H1 (cell line): Measurements from ENCODE around the gene ACSL4. TPM values are rescaled to one million over a fixed set of nuclear protein-coding genes. Genes with fewer than 3 reads are reported as not detected.

Experiments used
- CTCF ChIA-PET: fragments of 300-600 bp; sonication (Branson Sonifier 250); formaldehyde crosslinking; loops from one replicate; lab custom pipeline; 2021; ENCODE audit not compliant: partially characterized antibody; lab: Charles Lee
- POLR2A ChIA-PET: fragments of 300-600 bp; sonication (Branson Sonifier 250); formaldehyde crosslinking; loops from one replicate; lab custom pipeline; 2021; ENCODE audit warnings: inconsistent platforms; ENCODE audit not compliant: partially characterized antibody; lab: Charles Lee
- DNase-seq, 2 experiments: peaks; one replicate each; pipeline versions ENCODE4 v3.0.0 to v3.0.0-alpha.2; 2010 to 2022; ENCODE audit warnings: low spot score in 2 of 2, low read depth in 1 of 2, mixed read lengths in 1 of 2
- FAIRE-seq: peaks from 2 replicates; lab custom pipeline; 2011; peaks lifted over from hg19 to GRCh38; lab: Jason Lieb, UNC
- H2AFZ ChIP-seq: 2 replicates; pipeline ENCODE4 v1.8.1; 2012; ENCODE audit warnings: low read length, inconsistent platforms
- H2AK5ac ChIP-seq: 2 replicates; pipeline ENCODE4 v1.6.1; 2013; ENCODE audit warnings: low read depth, low read length
- H2BK120ac ChIP-seq: replicated peaks from 2 replicates; pipeline ENCODE3; 2013; ENCODE audit warnings: low read depth, low read length, inconsistent platforms
- H2BK12ac ChIP-seq: 2 replicates; pipeline ENCODE4 v1.6.1; 2013; ENCODE audit warnings: low read depth, low read length
- H2BK15ac ChIP-seq: 2 replicates; pipeline ENCODE4 v1.6.1; 2013; ENCODE audit warnings: low read length
- H2BK20ac ChIP-seq: 2 replicates; pipeline ENCODE4 v1.6.1; 2013; ENCODE audit warnings: low read length
- H2BK5ac ChIP-seq: 2 replicates; pipeline ENCODE4 v1.6.1; 2013; ENCODE audit warnings: low read depth, low read length
- H3K14ac ChIP-seq: 2 replicates; pipeline ENCODE4 v1.6.1; 2013; ENCODE audit warnings: inconsistent platforms; ENCODE audit not compliant: insufficient read length
- H3K18ac ChIP-seq: 2 replicates; pipeline ENCODE4 v1.6.1; 2013; ENCODE audit warnings: low read length; ENCODE audit errors: extremely low read depth
- H3K23ac ChIP-seq: 2 replicates; pipeline ENCODE4 v1.6.1; 2013; ENCODE audit warnings: inconsistent platforms; ENCODE audit not compliant: insufficient read length
- H3K23me2 ChIP-seq: 2 replicates; pipeline ENCODE4 v1.6.1; 2013; ENCODE audit warnings: low read depth, low read length
- H3K27ac ChIP-seq: 2 replicates; pipeline ENCODE4 v1.6.1; 2011; ENCODE audit warnings: low read depth, low read length, inconsistent platforms
- H3K27me3 ChIP-seq, 4 experiments: replicated peaks in 1 of 4; 1 replicate in 1 of 4; 2 replicates in 3 of 4; pipeline versions ENCODE4 v1.6.1 to v1.8.1; 2011 to 2013; ENCODE audit warnings: low read length in 3 of 4, mild to moderate bottlenecking in 3 of 4, inconsistent platforms in 2 of 4, mixed read lengths in 2 of 4, moderate library complexity in 1 of 4; ENCODE audit not compliant: control insufficient read depth in 3 of 4, insufficient read depth in 3 of 4; ENCODE audit errors: extremely low read depth in 1 of 4
- H3K36me3 ChIP-seq, 4 experiments: 2 replicates each; pipeline versions ENCODE4 v1.6.1 to v1.8.1; 2011 to 2013; ENCODE audit warnings: mild to moderate bottlenecking in 4 of 4, low read length in 3 of 4, moderate library complexity in 2 of 4, control low read depth in 1 of 4, inconsistent platforms in 1 of 4; ENCODE audit not compliant: insufficient read depth in 4 of 4, control insufficient read depth in 2 of 4
- H3K4ac ChIP-seq: replicated peaks from 2 replicates; pipeline ENCODE3; 2013; ENCODE audit warnings: low read length, low read depth, mixed read lengths, inconsistent platforms; ENCODE audit not compliant: insufficient read length
- H3K4me1 ChIP-seq, 4 experiments: replicated peaks in 1 of 4; 1 replicate in 1 of 4; 2 replicates in 3 of 4; pipeline versions ENCODE4 v1.6.1 to v1.8.1; 2011 to 2013; ENCODE audit warnings: low read length in 3 of 4, inconsistent platforms in 2 of 4, mixed read lengths in 1 of 4; ENCODE audit not compliant: insufficient read depth in 4 of 4, control insufficient read depth in 3 of 4
- H3K4me2 ChIP-seq, 2 experiments: 2 replicates each; pipeline versions ENCODE4 v1.6.1 to v1.8.1; 2011 to 2013; ENCODE audit warnings: low read depth in 2 of 2, low read length in 2 of 2, control low read depth in 1 of 2, inconsistent platforms in 1 of 2, mild to moderate bottlenecking in 1 of 2; ENCODE audit not compliant: insufficient read depth in 1 of 2
- H3K4me3 ChIP-seq, 4 experiments: fragments of 200-600, 300-600 bp in 1 of 4; sonication (generic), shearing (Covaris generic), sonication (Bioruptor Twin) in 1 of 4; 2 replicates each; pipeline versions ENCODE4 v1.5.1 to v1.8.1; 2011 to 2016; ENCODE audit warnings: low read length in 4 of 4, low read depth in 3 of 4, control low read depth in 2 of 4, inconsistent platforms in 2 of 4, mild to moderate bottlenecking in 2 of 4, mixed read lengths in 1 of 4, moderate library complexity in 1 of 4; ENCODE audit not compliant: insufficient read depth in 2 of 4; ENCODE audit errors: extremely low read depth in 1 of 4
- H3K56ac ChIP-seq: replicated peaks from 2 replicates; pipeline ENCODE3; 2013; ENCODE audit warnings: low read depth, mild to moderate bottlenecking, mixed read lengths, low read length, inconsistent platforms; ENCODE audit not compliant: insufficient read length
- H3K79me1 ChIP-seq: 2 replicates; pipeline ENCODE4 v1.6.1; 2013; ENCODE audit warnings: low read depth, low read length, control low read depth
- H3K79me2 ChIP-seq, 2 experiments: 2 replicates each; pipeline versions ENCODE4 v1.6.1 to v1.8.1; 2012 to 2013; ENCODE audit warnings: low read length in 2 of 2, mild to moderate bottlenecking in 2 of 2, inconsistent platforms in 1 of 2; ENCODE audit not compliant: insufficient read depth in 2 of 2, control insufficient read depth in 1 of 2
- H3K9ac ChIP-seq, 4 experiments: replicated peaks in 1 of 4; 1 replicate in 1 of 4; 2 replicates in 3 of 4; pipeline versions ENCODE4 v1.6.1 to v1.8.1; 2011 to 2013; ENCODE audit warnings: low read depth in 3 of 4, low read length in 3 of 4, control low read depth in 2 of 4, mild to moderate bottlenecking in 2 of 4, moderate library complexity in 2 of 4, inconsistent platforms in 1 of 4; ENCODE audit errors: extremely low read depth in 1 of 4
- H3K9me3 ChIP-seq, 2 experiments: 2 replicates each; pipeline versions ENCODE4 v1.6.1 to v1.8.1; 2012 to 2013; ENCODE audit warnings: mild to moderate bottlenecking in 2 of 2, moderate library complexity in 2 of 2, control low read depth in 1 of 2, inconsistent platforms in 1 of 2, low read depth in 1 of 2, low read length in 1 of 2, mixed read lengths in 1 of 2; ENCODE audit not compliant: insufficient read depth in 2 of 2
- H4K20me1 ChIP-seq, 2 experiments: replicated peaks in 1 of 2; 2 replicates each; pipeline versions ENCODE3 to v1.8.1; 2011 to 2013; ENCODE audit warnings: inconsistent platforms in 2 of 2, low read length in 2 of 2, mild to moderate bottlenecking in 1 of 2; ENCODE audit not compliant: insufficient read depth in 2 of 2, control insufficient read depth in 1 of 2
- H4K5ac ChIP-seq: 2 replicates; pipeline ENCODE4 v1.6.1; 2013; ENCODE audit warnings: low read length, low read depth, mixed read lengths, inconsistent platforms; ENCODE audit not compliant: insufficient read length
- H4K8ac ChIP-seq: 2 replicates; pipeline ENCODE4 v1.8.0; 2013; ENCODE audit warnings: mild to moderate bottlenecking, moderate library complexity, low read length, inconsistent platforms; ENCODE audit not compliant: insufficient read depth; ENCODE audit errors: extremely low read depth
- H4K91ac ChIP-seq: replicated peaks from 2 replicates; pipeline ENCODE3; 2013; ENCODE audit warnings: low read length, mixed read lengths, inconsistent platforms; ENCODE audit not compliant: insufficient read length
- POLR2AphosphoS5 ChIP-seq: IDR thresholded peaks from 2 replicates; pipeline ENCODE4 v1.6.1; 2011; ENCODE audit warnings: low read depth, low read length
- SP4 ChIP-seq: IDR thresholded peaks from 2 replicates; pipeline ENCODE4 v1.6.1; 2012; ENCODE audit warnings: low read length, inconsistent platforms
- WGBS, 2 experiments: shearing (Covaris generic) in 1 of 2; methylation state at CpG; one replicate each; pipeline versions ENCODE4 v1.1.6 to v1.1.7; 2013 to 2015; ENCODE audit warnings: low lambda C conversion rate in 2 of 2, mixed read lengths in 2 of 2, inconsistent platforms in 1 of 2, low coverage in 1 of 2, missing lambda C conversion rate in 1 of 2; ENCODE audit not compliant: insufficient replicate concordance in 2 of 2, insufficient coverage in 1 of 2, insufficient read length in 1 of 2; ENCODE audit errors: extremely low coverage in 1 of 2, missing lambda C conversion rate in 1 of 2; 5-methylcytosine and 5-hydroxymethylcytosine counted together
- polyA plus RNA-seq, 7 experiments: library from polyadenylated mRNA; depleted of rRNA in 3 of 7; stranded (reverse) in 5 of 7; unstranded in 2 of 7; fragments of >200 nt in 5 of 7; fragments of 200-250 nt in 2 of 7; gene quantifications; 1 replicate in 5 of 7; 2 replicates in 1 of 7; 4 replicates in 1 of 7; pipeline versions ENCODE4 v1.2.1 to v1.2.3, GENCODE V29; 2011 to 2013; ENCODE audit warnings: missing spikeins in 2 of 7, mixed read lengths in 2 of 7
- total RNA-seq: library from RNA; stranded (reverse); fragmentation: NEBNext Ultra II Directional; extraction: Animal tissue kit (Norgen Biotek cat#: 25700); gene quantifications from 2 replicates; pipeline ENCODE4 v1.2.1, GENCODE V29; 2021

The ACSL4 gene
- total and polyA plus RNA-seq, 2 of the 8 experiments (the other 6 are each of a cell fraction or from before 2014, with no cell fraction given), result 11.3 to 47.0 TPM

GRCh38 chrX:109601486-109601885 lies 131.6 kb downstream of the ACSL4 start:
- Histone ChIP-seq H3K4ac (no peak overlapping the region), H4K91ac (no peak overlapping the region), H3K79me2 (no peaks in the 10 kb centered on the region), H2AK5ac (no peak overlapping the region), H3K23ac (no peak overlapping the region), H3K23me2 (no peaks in the 10 kb centered on the region), H3K56ac (no peak overlapping the region), H3K4me1 (no peaks in the 10 kb centered on the region; a peak in 1 of 7 replicates), H3K27ac (no peak overlapping the region), H3K4me2 (no peak overlapping the region; a peak in 1 of 4 replicates), H3K36me3 (no peaks in the 10 kb centered on the region), H4K8ac (no peak overlapping the region), H4K20me1 (no peaks in the 10 kb centered on the region), H3K9me3 (no peaks in the 10 kb centered on the region), H3K18ac (no peak overlapping the region), H2BK5ac (no peak overlapping the region), H3K4me3 (no peak overlapping the region), H3K27me3 (no peaks in the 10 kb centered on the region), H2AFZ (no peak overlapping the region), H2BK120ac (no peak overlapping the region), H2BK15ac (no peak overlapping the region), H2BK20ac (no peak overlapping the region), H3K79me1 (no peaks in the 10 kb centered on the region), H2BK12ac (no peak overlapping the region), H3K14ac (no peak overlapping the region), H3K9ac (no peak overlapping the region), H4K5ac (no peak overlapping the region)
- DNase-seq (no peak), FAIRE-seq (no peak)
- CTCF ChIA-PET, result interaction anchor here (1.9 kb wide), 2 partner anchors 116 to 117 kb away, joined by 4 to 5 read pairs; no protein-coding TSS in a partner anchor
- WGBS, 2 experiments, result 85% methylated on average over 5 of the region's 5 CpGs; no CpG with 5 or more reads in 1 of the 2 experiments
- POLR2A ChIA-PET, result no interaction called here
- TF ChIP-seq POLR2AphosphoS5, result no peak
- TF ChIP-seq SP4, result no peak
